Renal pelvis (tissue), 4 donors: ENCODE measurements around the gene EMP2. TPM values are rescaled to one million over a fixed set of nuclear protein-coding genes. Genes with fewer than 3 reads are reported as not detected.
"Not testable (repeated sequence)": the region's sequence is repeated elsewhere in the genome, so short reads cannot be mapped to it uniquely, and the experiment has no call there.

Experiments
- DNase-seq: peaks from one replicate; pipeline ENCODE4 v3.0.0-alpha.2; 2013
- polyA plus RNA-seq, 3 donors: library from polyadenylated mRNA; unstranded; fragments of 120-200 nt; gene quantifications; one replicate each; pipeline ENCODE4 v1.2.1, GENCODE V29; 2013; ENCODE audit not compliant: insufficient read length in 3 of 3

The EMP2 gene
- polyA plus RNA-seq, 3 donors = 18.1 to 22.7 (median 20.4) TPM

DNA sequence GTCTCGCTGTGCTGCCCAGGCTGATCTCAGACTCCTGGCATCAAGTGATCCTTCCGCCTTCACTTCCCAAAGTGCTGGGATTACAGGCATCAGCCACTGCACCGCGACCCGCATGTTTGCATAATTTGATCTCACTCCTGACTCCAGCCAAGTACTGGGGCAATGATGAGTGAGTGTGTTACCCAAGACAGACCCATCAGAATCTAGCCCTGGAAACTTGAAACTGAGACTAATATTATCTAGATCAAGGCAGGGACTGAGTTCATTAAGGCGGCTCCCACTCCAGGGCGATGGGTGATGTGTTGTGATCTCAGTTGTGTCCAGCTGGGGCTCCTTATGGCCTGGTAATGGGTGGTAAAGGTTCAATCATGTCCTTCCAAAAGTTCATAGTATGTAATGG lies 53.4 kb downstream of the EMP2 start:
- no peak for DNase-seq

DNA sequence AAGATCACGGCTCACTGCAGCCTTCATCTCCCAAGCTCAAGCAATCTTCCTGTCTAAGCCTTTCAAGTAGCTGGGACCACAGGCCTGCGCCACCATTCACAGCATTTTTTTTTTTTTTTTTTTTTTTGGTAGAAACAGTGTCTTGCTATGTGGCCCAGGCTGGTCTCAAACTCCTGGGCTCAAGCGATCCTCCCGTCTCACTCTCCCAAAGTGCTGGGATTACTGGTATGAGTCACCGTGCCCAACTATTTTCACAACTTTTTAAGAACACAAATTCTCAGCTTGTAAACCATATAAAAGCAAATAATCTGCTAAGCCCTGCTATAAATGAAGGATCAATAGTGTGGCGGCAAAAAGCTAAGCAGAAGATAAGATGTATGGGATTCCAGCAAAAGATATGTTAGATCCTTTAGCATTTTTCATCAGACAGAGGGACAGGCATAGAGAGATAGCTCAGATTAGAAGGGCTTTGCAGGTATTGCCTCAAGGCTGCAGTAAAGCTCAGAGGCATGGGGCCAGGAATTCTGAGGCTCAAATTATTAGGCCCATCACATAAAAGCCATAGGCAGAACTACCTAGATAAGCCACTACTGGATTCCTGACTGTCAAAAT lies 55.1 kb downstream of the EMP2 start:
- DNase-seq = no peak

DNA sequence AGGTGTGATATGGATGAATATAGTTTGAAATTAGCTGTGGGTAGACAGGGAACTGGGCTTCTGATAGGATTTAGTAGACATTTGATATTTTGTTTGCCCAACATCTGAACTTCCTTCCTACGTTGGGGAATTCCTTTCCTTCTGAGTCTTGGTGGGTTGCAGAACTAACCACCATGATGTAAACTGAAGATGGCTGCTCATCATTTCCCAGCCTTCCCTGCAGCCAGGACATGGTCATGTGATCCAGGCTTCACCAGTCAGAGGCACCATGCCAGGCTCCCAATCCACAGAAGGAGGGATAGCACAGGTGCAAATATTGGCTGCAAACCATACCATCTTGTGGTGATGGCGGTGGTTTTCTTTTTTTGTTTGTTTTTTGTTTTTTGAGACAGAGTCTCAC lies 57.4 kb downstream of the EMP2 start:
- DNase-seq = no peak

DNA sequence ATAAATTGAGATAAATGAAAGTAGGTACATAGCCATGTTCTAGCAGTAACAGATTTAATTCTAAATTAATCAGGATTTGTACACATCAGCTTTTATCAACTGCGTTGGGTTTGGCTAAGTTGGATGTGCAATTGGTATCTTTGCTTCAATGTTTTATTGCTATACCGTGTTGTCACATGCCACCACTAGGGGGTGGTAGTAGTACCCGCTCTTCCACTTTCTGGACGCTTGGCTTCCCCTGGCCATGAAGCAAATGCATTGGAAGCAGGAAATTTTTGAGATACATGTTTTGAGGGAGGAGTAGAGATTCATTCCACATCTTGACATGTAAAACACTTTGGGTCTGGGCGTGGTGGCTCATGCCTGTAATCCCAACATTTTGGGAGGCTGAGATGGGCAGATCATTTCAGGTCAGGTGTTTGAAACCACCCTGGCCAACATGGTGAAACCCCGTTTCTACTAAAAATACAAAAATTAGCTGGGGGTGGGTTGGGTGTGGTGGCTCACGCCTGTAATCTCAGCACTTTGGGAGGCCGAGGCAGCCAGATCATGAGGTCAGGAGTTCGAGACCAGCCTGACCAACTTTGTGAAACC lies 58.6 kb downstream of the EMP2 start:
- peak; percentile 67 for DNase-seq

DNA sequence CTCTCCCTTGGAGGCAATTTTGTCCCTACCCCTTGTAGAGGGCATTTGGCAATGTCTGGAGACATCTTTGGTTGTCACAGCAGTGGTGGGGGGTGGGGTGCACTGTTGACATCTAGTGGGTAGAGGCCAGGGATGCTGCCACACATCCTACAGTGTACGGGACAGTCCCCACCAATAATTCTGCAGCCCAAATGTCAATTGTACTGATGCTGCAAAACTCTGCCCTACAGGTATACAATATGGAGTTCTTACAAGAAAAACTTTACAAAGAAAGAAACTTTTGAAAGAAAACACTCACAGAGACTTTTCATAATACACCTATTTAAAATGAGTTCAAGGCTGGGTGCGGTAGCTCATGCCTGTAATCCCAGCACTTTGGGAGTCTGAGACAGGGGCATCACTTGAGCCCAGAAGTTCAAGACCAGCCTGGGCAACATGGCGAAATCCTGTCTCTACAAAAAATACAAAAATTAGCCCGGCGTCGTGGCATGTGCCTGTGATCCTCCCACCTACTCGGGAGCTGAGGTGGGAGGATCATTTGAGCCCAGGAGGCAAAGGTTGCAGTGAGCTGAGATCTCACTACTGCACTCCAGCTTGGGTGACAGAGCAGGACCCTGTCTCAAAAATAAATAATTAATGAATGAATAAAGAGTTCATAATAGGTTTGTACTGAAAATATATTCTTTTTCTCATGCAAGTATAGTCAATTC lies 59.4 kb downstream of the EMP2 start:
- DNase-seq = no peak

DNA sequence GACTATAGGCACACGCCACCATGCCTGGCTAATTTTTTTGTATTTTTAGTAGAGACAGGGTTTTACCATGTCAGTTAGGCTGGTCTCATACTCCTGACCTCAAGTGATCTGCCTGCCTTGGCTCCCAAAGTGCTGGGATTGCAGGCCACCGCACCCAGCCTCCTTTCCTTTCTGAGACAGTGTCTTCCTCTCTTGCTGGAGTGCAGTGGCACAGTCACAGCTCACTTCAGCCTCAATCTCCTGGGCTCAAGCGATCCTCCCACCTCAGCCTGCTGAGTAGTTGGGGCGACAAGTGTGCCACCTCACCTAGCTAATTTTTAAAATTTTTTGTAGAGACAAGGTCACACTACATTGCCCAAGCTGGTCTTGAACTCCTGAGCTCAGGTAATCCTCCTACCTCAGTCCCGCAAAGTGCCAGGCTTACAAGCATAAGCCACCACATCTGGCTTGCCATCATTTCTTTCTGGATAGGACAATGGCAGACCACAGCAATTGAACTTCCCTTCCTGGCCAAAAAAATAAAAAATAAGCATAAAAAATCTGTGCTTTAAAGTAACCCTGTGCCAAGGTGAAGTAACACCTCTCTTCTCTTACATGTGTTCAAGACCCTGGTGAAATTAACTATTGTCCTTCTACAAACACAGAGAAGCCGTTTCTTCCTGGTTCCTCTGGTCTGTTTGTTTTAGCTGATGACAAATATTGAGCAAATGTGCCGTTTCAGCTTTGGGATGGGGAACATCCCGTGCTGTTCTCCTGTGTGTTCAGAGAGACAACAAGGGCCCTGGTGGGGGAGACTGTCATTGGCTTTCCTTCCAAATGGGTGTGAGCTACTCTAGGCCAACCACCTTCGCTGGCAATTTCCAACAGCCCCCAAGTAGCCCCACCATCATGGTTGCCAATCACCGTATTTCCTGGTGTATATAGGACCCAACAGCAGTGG lies 60.2 kb downstream of the EMP2 start:
- no peak for DNase-seq

DNA sequence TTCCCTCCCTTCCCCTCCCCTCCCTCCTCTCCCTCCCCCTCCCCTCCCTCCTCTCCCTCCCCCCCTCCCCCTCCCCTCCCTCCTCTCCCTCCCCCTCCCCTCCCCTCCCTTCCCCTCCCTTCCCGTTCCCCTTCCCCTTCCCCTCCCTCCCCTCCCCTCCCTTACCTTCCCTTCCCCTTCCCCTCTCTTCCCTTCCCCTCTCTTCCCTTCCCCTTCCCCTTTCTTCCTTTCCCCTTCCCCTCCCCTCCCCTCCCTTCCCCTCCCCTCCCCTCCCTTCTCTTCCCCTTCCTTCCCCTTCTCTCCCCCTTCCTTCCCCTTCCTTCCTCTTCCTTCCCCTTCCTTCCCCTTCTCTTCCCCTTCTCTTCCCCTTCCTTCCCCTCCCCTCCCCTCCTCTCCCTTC lies 61.1 kb downstream of the EMP2 start:
- no peak for DNase-seq

DNA sequence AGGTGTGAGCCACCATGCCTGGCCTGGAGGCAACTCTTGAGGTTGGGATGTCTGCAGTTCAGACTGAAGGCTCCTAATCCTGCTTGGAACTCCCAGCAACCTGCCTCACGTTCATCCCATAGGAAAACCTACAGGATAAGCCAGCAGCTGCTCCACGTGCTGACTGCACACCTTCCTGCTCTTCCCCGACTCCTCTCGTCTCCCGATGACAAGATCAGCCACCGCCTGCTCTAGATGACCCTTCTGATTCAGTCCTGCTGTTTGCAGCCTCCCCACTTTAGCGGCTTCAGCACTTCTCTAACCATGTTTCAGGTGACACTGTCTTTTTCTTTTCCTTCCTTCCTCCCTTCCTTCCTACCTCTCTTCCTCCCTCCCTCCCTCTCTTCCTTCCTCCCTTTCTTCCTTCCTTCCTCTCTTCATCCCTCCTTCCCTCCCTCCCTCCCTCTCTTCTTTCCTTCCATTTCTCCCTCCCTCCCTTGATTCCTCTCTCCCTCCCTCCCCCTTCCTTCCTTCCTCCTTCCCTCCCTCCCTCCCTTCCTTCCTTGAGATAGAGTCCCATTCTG lies 61.8 kb downstream of the EMP2 start:
- no peak for DNase-seq

DNA sequence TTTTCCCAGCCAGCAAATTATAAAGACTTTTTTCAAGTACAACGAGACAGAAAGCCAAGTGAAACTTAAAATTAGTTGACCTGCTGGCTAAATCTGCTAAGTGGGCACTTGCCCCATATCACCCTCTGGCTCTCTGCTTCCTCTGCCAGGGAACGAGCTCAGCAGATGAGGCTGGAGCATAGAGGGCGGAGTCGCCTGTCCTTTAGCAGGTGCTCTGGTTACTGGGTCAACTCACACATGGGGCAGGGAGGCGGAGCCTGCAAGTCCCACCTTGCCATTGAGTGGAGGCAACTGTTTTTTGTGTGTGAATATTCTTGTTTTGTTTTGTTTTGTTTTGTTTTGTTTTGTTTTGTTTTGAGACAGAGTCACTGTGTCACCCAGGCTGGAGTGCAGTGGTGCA lies 62.5 kb downstream of the EMP2 start:
- no peak for DNase-seq

DNA sequence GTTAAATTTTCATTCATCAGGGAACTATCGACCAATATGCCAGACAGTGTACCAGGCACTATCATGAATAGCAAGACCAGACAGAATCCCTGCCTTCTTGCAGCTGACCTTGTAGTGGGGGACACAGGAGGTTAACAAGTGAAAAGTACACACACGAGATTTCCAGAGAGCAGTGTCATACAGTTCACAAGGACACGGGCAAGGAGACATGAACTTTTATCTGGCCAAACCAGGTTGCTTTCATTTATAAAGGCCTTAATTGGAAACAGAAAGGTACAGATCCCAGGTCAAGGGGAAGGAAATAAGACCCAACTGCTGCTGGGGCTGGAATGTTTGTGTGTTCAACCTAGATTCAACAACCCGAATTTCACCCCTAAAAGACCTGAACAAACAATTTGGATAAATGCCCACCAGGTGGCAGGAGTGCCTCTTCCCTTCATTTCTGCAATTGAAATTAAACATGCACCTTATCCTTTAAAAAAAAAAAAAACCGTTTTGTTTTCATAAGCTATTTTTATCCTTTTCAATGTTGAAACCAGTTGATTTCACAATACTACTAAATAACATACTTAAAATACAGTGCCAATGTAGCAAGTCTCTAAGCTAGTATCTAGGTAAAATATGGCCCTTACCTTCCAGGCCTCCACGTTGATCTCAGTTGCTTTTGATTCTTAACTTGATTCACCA lies 65.9 kb downstream of the EMP2 start:
- DNase-seq = peak; percentile 52

DNA sequence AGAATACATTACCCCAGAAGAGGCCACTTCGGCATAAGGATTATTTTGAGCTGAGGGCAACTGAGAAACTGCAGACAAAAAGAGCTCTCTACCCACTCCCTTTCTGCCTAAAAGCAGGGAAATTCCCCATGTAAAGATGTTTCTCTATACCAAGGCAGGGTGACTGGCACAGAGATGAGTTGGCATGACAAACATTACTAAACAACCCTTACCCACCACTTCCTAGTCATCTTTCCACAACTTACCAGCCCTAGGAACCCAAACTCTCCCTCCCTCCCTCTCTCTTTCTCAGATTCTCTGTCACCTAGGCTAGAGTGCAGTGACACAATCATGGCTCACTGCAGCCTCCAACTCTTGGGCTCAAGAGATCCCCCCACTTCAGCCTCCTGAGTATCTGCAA lies 68.6 kb downstream of the EMP2 start:
- DNase-seq = no peak

DNA sequence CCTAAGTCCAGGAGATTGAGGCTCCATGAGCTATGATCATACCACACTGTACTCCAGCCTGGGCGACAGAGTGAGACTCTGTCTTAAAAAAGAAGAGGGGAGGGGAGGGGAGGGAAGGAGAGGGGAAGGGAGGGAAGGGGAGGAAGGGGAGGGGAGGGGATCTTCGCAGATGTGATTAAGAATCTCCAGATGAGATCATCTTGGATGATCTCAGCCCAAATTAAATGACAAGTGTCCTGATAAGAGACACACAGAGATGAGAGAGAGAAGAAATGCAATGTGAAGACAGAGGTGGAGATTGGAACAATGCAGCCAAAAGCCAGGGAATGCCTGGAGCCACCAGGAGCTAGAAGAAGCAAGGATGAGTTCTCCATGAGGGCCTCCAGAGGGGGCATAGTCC lies 70.1 kb downstream of the EMP2 start:
- DNase-seq = no peak

DNA sequence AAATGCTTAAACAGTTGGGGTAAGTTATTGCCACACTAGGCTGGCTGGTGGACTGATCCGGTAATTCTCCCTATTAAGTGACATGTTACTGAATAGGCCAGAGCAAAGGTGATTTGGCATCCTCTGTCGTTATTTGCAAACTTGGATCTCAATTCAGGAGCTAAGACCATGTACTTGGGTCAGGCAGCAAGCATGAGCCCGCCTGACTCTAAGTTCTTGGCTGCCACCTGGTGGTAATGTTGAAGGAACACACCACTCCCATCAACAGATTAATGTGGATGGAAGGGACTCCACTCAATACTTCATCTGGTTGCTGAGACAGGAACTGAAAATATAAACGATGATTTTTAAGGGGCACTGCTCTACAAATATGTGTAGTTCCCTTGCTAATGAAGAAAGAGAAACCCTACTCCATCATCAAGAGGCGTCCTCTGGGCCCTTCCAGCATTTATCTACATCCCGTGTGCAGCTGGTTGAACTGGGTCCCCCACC lies 70.8 kb downstream of the EMP2 start:
- peak; percentile 83 for DNase-seq

DNA sequence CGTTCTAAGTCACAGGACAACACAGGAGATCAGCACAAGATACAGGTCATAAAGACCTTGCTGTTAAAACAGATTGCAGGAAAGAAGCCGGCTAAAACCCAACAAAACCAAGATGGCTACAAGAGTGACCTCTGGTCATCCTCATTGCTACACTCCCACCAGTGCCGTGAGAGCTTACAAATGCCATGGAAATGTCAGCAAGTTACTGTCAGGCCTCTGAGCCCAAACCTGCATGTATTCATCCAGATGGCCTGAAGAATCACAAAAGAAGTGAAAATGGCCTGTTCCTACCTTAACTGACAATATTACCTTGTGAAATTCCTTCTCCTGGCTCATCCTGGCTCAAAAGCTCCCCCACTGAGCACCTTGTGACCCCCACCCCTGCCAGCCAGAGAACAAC lies 75.1 kb downstream of the EMP2 start:
- not testable (repeated sequence) for DNase-seq

DNA sequence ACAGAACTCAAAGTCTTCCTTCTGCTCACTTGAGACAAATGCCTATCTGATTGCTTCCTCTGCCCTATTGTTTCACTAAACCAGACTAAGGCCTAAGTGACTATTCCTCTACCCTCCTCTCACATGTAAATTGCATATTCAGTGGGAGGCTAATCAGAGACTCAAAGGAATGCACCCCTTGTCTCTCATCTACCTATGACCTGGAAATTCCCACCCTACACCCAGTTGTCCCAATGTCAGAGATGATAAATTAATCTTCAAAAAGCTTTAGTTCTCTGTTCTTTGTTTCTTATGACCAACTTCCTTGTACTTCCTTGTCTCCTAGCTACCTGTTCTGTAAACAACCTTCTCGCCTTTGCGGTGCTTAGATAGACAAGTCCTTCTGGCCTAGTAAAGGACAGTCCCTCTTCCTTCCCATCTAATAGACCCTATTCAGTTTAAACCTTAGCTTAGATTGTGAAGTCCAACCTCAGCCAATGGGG lies 76.0 kb downstream of the EMP2 start:
- no peak for DNase-seq

DNA sequence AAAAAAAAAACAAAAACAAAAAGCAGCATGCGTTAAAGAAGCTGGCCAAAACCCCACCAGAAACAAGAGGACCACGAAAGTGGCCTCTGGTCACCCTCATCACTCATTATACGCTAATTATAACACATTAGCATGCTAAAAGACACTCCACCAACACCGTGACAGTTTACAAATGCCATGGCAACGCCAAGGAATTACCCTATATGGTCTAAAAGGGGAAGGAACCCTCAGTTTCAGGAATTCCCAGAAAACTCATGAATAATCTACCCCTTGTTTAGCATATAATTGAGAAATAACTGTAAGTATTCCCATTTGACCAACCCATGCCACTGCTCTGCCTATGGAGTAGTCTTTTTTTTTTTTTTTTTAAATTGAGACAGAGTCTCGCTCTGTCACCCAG lies 77.6 kb downstream of the EMP2 start:
- DNase-seq = no peak

DNA sequence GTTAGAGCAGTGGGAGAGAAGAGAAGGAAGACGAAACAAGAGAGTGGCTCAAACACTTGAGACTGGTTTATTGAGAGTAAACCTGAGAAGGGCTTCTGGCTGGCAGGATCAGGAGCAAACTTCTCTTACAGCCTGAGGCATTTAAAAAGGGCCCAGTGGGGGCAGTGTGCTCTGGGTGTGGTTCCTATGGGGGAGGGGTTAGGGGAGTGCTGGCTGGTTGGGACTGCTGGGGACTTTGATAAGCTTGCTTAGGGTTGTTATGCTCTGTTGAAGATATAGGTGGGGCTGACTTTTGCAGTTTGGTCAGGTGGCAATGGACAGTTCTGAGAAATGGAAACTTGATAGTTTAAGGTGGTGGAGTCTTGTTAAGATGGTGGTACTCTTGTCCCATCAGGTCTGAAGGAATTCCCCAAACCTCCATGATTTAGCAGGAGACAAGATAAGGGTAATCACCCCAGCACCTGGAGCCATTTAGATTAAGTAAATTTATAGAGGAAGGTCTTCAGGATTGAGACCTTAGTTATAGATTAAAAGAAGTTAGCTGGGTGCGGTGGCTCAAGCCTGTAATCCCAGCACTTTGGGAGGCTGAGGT lies 79.3 kb downstream of the EMP2 start:
- DNase-seq = no peak

DNA sequence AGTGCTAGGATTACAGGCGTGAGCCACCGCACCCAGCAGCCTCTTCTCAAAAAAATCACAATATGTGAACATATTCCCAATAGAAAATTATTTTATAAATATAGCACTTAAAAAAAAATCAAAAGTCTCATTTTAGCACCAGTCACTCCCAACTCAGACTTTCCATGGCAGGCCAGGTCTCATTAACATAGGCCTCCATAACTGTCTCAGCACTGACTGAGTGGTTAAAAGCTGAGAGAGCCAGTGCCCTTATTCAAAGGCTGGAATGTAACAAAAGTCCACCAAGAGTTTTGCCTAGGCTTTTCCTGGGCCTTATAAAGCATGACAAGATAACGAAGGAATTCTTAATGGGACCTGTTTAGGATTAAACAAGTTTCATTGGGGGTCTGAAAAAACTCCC lies 79.8 kb downstream of the EMP2 start:
- no peak for DNase-seq

DNA sequence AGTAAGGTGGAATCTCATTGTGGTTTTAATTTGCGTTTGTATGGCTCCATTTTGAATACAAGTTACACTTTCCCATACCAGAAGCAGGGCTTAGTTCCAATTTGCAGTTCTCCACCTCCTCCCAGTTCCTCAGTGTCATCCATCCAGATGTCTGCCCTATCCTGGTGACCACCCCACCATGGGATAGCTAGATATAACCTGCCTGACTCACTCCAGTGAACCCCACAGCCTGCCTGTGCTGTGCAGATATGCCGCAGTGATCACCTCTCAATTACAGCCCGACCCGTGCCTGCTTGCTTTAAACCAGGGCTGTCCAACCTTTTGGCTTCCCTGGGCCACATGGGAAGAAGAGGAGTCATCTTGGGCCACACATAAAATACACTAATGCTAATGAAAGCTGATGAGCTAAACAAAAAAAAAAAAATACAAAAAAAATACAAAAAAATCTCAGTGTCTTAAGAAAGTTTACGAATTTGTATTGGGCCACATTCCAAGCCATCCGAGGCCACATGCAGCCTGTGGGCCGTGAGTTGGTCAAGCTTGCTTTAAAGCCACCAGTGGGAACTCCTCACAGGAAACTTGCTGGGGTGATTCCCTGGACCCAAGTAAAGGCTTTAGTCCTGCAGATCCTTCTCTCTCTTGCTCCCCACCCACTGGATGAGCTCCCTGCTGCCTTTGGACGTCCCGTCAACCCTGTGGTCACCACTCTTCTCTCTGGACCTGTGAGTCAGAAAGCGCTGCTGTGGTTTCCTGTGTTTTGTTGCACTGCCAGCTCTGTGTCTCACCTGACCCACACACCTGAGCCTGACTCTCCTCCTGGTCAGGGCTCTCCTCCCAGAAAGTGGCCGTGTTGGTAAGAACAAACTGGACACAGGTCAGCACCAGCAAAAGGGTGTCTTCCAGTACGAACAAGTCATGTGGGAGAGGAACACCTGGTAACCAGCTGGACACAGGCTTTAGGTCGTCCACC lies 83.0 kb downstream of the EMP2 start:
- DNase-seq = no peak

DNA sequence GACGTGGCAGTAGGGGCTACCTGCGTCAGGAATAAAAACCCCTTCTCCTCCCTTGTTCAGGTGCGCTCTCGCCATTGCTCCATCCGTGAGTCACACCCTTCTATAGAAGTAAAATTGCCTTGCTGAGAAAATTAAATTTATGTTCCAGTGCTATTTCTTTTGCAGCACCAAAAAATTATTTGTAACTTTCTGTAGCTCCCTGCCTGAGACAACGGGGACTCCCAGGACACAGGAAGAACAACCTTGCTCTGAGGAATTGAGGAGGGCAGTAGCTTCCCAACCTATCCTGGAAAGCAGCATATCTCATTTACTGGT lies 85.4 kb downstream of the EMP2 start:
- DNase-seq = no peak
